Ovary (tissue), 9 donors: ENCODE measurements around the gene UNC5CL. TPM values are rescaled to one million over a fixed set of nuclear protein-coding genes. Genes with fewer than 3 reads are reported as not detected.

ENCODE experiments used
- DNase-seq, 5 donors: peaks; one replicate each; pipeline ENCODE4 v3.0.0-alpha.2; 2019 to 2020
- H3K27ac ChIP-seq, 2 donors: fragments of 200-600 bp; one replicate each; pipeline versions ENCODE4 v1.5.1 to v1.8.0; 2019 to 2022
- H3K27me3 ChIP-seq: fragments of 200-600 bp; one replicate; pipeline ENCODE4 v1.8.0; 2022
- H3K36me3 ChIP-seq: fragments of 200-600 bp; sonication (generic); one replicate; pipeline ENCODE4 v1.5.1; 2019
- H3K4me1 ChIP-seq: one replicate; pipeline ENCODE4 v1.8.1; 2013; ENCODE audit warnings: mild to moderate bottlenecking, moderate library complexity; ENCODE audit not compliant: insufficient read depth
- H3K4me3 ChIP-seq: fragments of 200-600 bp; sonication (generic); one replicate; pipeline ENCODE4 v1.5.1; 2017
- H3K9me3 ChIP-seq, 2 donors: fragments of 200-600 bp in 1 of 2; sonication (generic) in 1 of 2; one replicate each; pipeline versions ENCODE4 v1.5.1 to v1.8.1; 2013 to 2019; ENCODE audit warnings: mild to moderate bottlenecking in 1 of 2, moderate library complexity in 1 of 2
- CTCF ChIP-seq, 3 donors: fragments of 450-650 bp in 2 of 3; fragments of 200-600 bp in 1 of 3; IDR thresholded peaks; one replicate each; pipeline versions ENCODE4 v1.5.1 to v1.8.0; 2016 to 2022; ENCODE audit warnings: antibody characterized with exemption in 3 of 3, mild to moderate bottlenecking in 1 of 3
- EP300 ChIP-seq: sonication (generic); formaldehyde crosslinking; IDR thresholded peaks from one replicate; pipeline ENCODE4 v1.6.1; 2017; ENCODE audit warnings: antibody characterized with exemption
- POLR2A ChIP-seq: fragments of 450-650 bp; IDR thresholded peaks from one replicate; pipeline ENCODE4 v1.6.1; 2017; ENCODE audit warnings: antibody characterized with exemption, mild to moderate bottlenecking, moderate library complexity
- WGBS, 3 donors: extraction: QIAGEN DNeasy Blood & Tissue Kit in 1 of 3; methylation state at CpG; one replicate each; pipeline versions ENCODE4 v1.1.5 to v1.1.7; 2013 to 2017; 5-methylcytosine and 5-hydroxymethylcytosine counted together
- intact Hi-C, 4 donors: fragments of 100-400 bp; cut with DNase I; formaldehyde crosslinking; loops; one replicate each; pipeline versions ENCODE4 v1.11.0 to v1.15.1; 2022 to 2023
- polyA plus RNA-seq, 2 donors: library from polyadenylated mRNA; stranded (reverse); fragments of 200-250 nt in 1 of 2; fragments of 350-450 nt in 1 of 2; fragmentation: Illumina TruSeq in 1 of 2; extraction: RNeasy Lipid Tissue Mini Kit (QIAGEN cat#74804) in 1 of 2; gene quantifications; one replicate each; pipeline ENCODE4 v1.2.3, GENCODE V29; 2013 to 2014
- total RNA-seq, 7 donors: library from RNA; depleted of rRNA in 2 of 7; stranded (reverse); fragments of >200 nt in 2 of 7; fragmentation: NEBNext Ultra II Directional in 3 of 7; extraction: Animal tissue kit (Norgen Biotek cat#: 25700) in 3 of 7; gene quantifications; one replicate each; pipeline versions ENCODE4 v1.1.0 to v1.2.4, GENCODE V29; 2016 to 2023
- donor health status: DM: no; HTN: no; CAD: no; lungs with moderate emphysema.
- donor health status: DM: no; HTN: no; CAD: no.
- donor health status: Bipolar disorder and iron deficiency.
- donor health status: DM: yes; HTN: yes; CAD: no.
- donor health status: DM: no; HTN: no; CAD: no.
- donor health status: DM: yes; HTN: yes; CAD: no.

Gene UNC5CL
- total and polyA plus RNA-seq, 9 donors, result 0.60 to 2.1 (median 0.86) TPM

- H3K9me3 ChIP-seq, result no peaks in the 10 kb centered on the region
- TF ChIP-seq CTCF (IDR thresholded peaks at IDR 0.05), result no peak
- no peak for TF ChIP-seq EP300
- no peak for TF ChIP-seq POLR2A
- H3K27me3 ChIP-seq, result no peaks in the 10 kb centered on the region
- no peak overlapping the region for H3K4me3 ChIP-seq
- H3K4me1 ChIP-seq, result no peaks in the 10 kb centered on the region
- 57 to 70% (median 58%) methylated on average over 1 of the region's 1 CpG for WGBS, 3 donors
- no peak overlapping the region for H3K27ac ChIP-seq
- no peaks in the 10 kb centered on the region for H3K36me3 ChIP-seq
- intact Hi-C loops, result no loop called here
- no peak for DNase-seq
Measured at GRCh38 chr6:41062056-41062455, 23.0 kb upstream of the UNC5CL start.

- no peak for DNase-seq
- intact Hi-C loops, result no loop called here
- Histone ChIP-seq H3K36me3 (no peaks in the 10 kb centered on the region), H3K4me1 (no peaks in the 10 kb centered on the region), H3K9me3 (no peaks in the 10 kb centered on the region), H3K27ac (no peak overlapping the region), H3K27me3 (no peaks in the 10 kb centered on the region), H3K4me3 (no peak overlapping the region)
- TF ChIP-seq POLR2A (no peak), EP300 (no peak), CTCF (IDR thresholded peaks at IDR 0.05) (no peak)
- WGBS, 3 donors, result 78 to 79% (median 79%) methylated on average over 13 of the region's 13 CpGs
Measured at GRCh38 chr6:41061196-41061726, 22.2 kb upstream of the UNC5CL start.

- DNase-seq, result no peak
- TF ChIP-seq EP300 (no peak), CTCF (IDR thresholded peaks at IDR 0.05) (no peak), POLR2A (no peak)
- Histone ChIP-seq H3K4me3 (no peak overlapping the region), H3K36me3 (no peaks in the 10 kb centered on the region), H3K27ac (no peak overlapping the region), H3K4me1 (no peaks in the 10 kb centered on the region), H3K9me3 (no peaks in the 10 kb centered on the region), H3K27me3 (no peaks in the 10 kb centered on the region)
- intact Hi-C loops, result loop anchor here in 1 of 4 donors (5.0 kb wide), 1 partner anchor 47 kb away; no protein-coding TSS in a partner anchor
- 64 to 93% (median 81%) methylated on average over 1 of the region's 1 CpG for WGBS, 3 donors
Measured at GRCh38 chr6:41059556-41059955, 20.5 kb upstream of the UNC5CL start.

GRCh38 chr6:41058783-41059181 lies 19.8 kb upstream of the UNC5CL start:
- no peak overlapping the region for H3K4me3 ChIP-seq
- TF ChIP-seq EP300 (no peak), CTCF (IDR thresholded peaks at IDR 0.05) (no peak), POLR2A (no peak)
- no peaks in the 10 kb centered on the region for H3K9me3 ChIP-seq
- intact Hi-C loops, result loop anchor here in 1 of 4 donors (5.0 kb wide), 1 partner anchor 46 kb away; no protein-coding TSS in a partner anchor
- no peaks in the 10 kb centered on the region for H3K36me3 ChIP-seq
- H3K27me3 ChIP-seq, result no peaks in the 10 kb centered on the region
- WGBS, 3 donors, result 69 to 77% (median 70%) methylated on average over 2 of the region's 2 CpGs
- no peaks in the 10 kb centered on the region for H3K4me1 ChIP-seq
- no peak overlapping the region for H3K27ac ChIP-seq
- DNase-seq, result no peak
